ENCODE results near the gene CLIP4.

- TF ChIP-seq CTCF (conservative IDR thresholded peaks at IDR 0.05; ENCODE audit: low read length) (no peak), EZH2phosphoT487 (IDR thresholded peaks at IDR 0.05; ENCODE audit: borderline replicate concordance) (no peak)
Observed at GRCh38 chr2:29218550-29219125, 103.4 kb downstream of the CLIP4 start.

Measured in Loucy (cell line).